COR-L47 (cell line): Measurements from ENCODE around the gene GEMIN4.

Source experiments
- DNase-seq: peaks from one replicate; lab custom pipeline; 2025; lab: John Stamatoyannopoulos, UW

Gene GEMIN4

GRCh38 chr17:742147-742793, 9.8 kb downstream of the GEMIN4 start:
- no peak for DNase-seq

GRCh38 chr17:740240-741017, 11.6 kb downstream of the GEMIN4 start:
- no peak for DNase-seq

GRCh38 chr17:737561-738113, 14.4 kb downstream of the GEMIN4 start:
- DNase-seq = no peak

GRCh38 chr17:733743-734142, 18.3 kb downstream of the GEMIN4 start:
- DNase-seq = no peak

- no peak for DNase-seq
These were observed 19.0 kb downstream of the GEMIN4 start for GRCh38 chr17:732902-733720.

GRCh38 chr17:732067-732901, 19.8 kb downstream of the GEMIN4 start, which contains the start of gene TLCD3A:
TLCD3A (plus strand) TSS chr17:732596; CDS start chr17:732648, 52 bp downstream.
- DNase-seq = peak; percentile 29

GRCh38 chr17:731644-732066, 20.4 kb downstream of the GEMIN4 start:
- DNase-seq = no peak

- no peak for DNase-seq
These were observed 23.2 kb downstream of the GEMIN4 start for GRCh38 chr17:728911-729310.

- DNase-seq = no peak
These were observed 25.7 kb downstream of the GEMIN4 start for GRCh38 chr17:726271-726919.

- no peak for DNase-seq
These were observed 26.3 kb downstream of the GEMIN4 start for GRCh38 chr17:725746-726145.

GRCh38 chr17:725084-725483, 27.0 kb downstream of the GEMIN4 start:
- DNase-seq = no peak

- no peak for DNase-seq
These were observed 30.5 kb downstream of the GEMIN4 start for GRCh38 chr17:721540-721937.

- DNase-seq = no peak
These were observed 31.1 kb downstream of the GEMIN4 start for GRCh38 chr17:720706-721539.

GRCh38 chr17:718075-718474, 34.0 kb downstream of the GEMIN4 start:
- DNase-seq = no peak

- no peak for DNase-seq
These were observed 43.9 kb downstream of the GEMIN4 start for GRCh38 chr17:708132-708531.

- no peak for DNase-seq
These were observed 46.2 kb downstream of the GEMIN4 start for GRCh38 chr17:705863-706262.

GRCh38 chr17:705011-705410, 47.1 kb downstream of the GEMIN4 start:
- DNase-seq = no peak

GRCh38 chr17:704111-704864, 47.8 kb downstream of the GEMIN4 start:
- DNase-seq = no peak
